OCI-LY7 (cell line): ENCODE measurements around the gene AMOTL1. TPM values are rescaled to one million over a fixed set of nuclear protein-coding genes. Genes with fewer than 3 reads are reported as not detected.

Experiments
- BruUV-seq: library from RNA; stranded (reverse); fragments of 400-500 nt; replicated peaks from 2 replicates; lab custom pipeline; 2021; lab: Mats Ljungman, UMichigan
- CTCF ChIA-PET: fragments of 300-600 bp; sonication (Branson Sonifier 250); formaldehyde crosslinking; loops from one replicate; lab custom pipeline; 2022; ENCODE audit warnings: antibody characterized with exemption; ENCODE audit not compliant: unreplicated experiment; lab: Charles Lee
- POLR2A ChIA-PET: fragments of 300-600 bp; sonication (Branson Sonifier 250); formaldehyde crosslinking; loops from one replicate; lab custom pipeline; 2022; ENCODE audit warnings: antibody characterized with exemption; lab: Charles Lee
- DNase-seq: peaks from one replicate; pipeline ENCODE4 v3.0.0-alpha.2; 2015; ENCODE audit warnings: low spot score
- H2AFZ ChIP-seq: fragments of 200-600 bp; sonication (generic), shearing (Covaris generic); 2 replicates; pipeline ENCODE4 v1.6.1; 2014; ENCODE audit warnings: mild to moderate bottlenecking, antibody characterized with exemption, low read length, moderate library complexity
- H3K27ac ChIP-seq: fragments of 200-600 bp; sonication (generic); 2 replicates; pipeline ENCODE4 v1.5.1; 2014; ENCODE audit warnings: mixed run types, low read depth, mild to moderate bottlenecking, moderate library complexity, low read length, inconsistent platforms; ENCODE audit not compliant: poor library complexity, severe bottlenecking
- H3K36me3 ChIP-seq: fragments of 200-600 bp; sonication (generic); 2 replicates; pipeline ENCODE4 v1.6.1; 2014; ENCODE audit warnings: mild to moderate bottlenecking, antibody characterized with exemption, low read length, moderate library complexity, mixed read lengths; ENCODE audit not compliant: insufficient read depth
- H3K4me1 ChIP-seq: fragments of 200-600 bp; sonication (generic); 2 replicates; pipeline ENCODE4 v1.5.1; 2014; ENCODE audit warnings: mild to moderate bottlenecking, low read length; ENCODE audit not compliant: insufficient read depth, poor library complexity, severe bottlenecking
- H3K4me2 ChIP-seq: fragments of 200-600 bp; sonication (generic); 2 replicates; pipeline ENCODE4 v1.6.1; 2014; ENCODE audit warnings: mild to moderate bottlenecking, low read length
- H3K4me3 ChIP-seq: fragments of 200-600 bp; sonication (generic); 2 replicates; pipeline ENCODE4 v1.5.1; 2014; ENCODE audit warnings: mild to moderate bottlenecking, low read depth, low read length; ENCODE audit not compliant: poor library complexity, severe bottlenecking
- H3K79me2 ChIP-seq: fragments of 200-600 bp; sonication (generic); 2 replicates; pipeline ENCODE4 v1.6.1; 2016; ENCODE audit warnings: low read depth, mild to moderate bottlenecking, low read length, moderate library complexity, mixed read lengths; ENCODE audit not compliant: insufficient read depth
- H3K9me2 ChIP-seq: fragments of 200-600 bp; sonication (generic); 2 replicates; pipeline ENCODE4 v1.6.1; 2016; ENCODE audit warnings: mild to moderate bottlenecking, low read length, mixed read lengths; ENCODE audit not compliant: insufficient read depth
- H3K9me3 ChIP-seq: fragments of 200-600 bp; sonication (generic); 2 replicates; pipeline ENCODE4 v1.6.1; 2014; ENCODE audit warnings: mild to moderate bottlenecking, mixed run types, low read length, mixed read lengths
- H4K20me1 ChIP-seq: fragments of 200-600 bp; sonication (generic); 2 replicates; pipeline ENCODE4 v1.6.1; 2014; ENCODE audit warnings: mild to moderate bottlenecking, antibody characterized with exemption, low read length, moderate library complexity, mixed read lengths; ENCODE audit not compliant: insufficient read depth
- EZH2phosphoT487 ChIP-seq: fragments of 200-600 bp; sonication (generic); IDR thresholded peaks from 2 replicates; pipeline ENCODE4 v1.6.1; 2018; ENCODE audit warnings: low read depth, borderline replicate concordance, mild to moderate bottlenecking, mixed run types, antibody characterized with exemption, low read length, moderate library complexity, mixed read lengths
- intact Hi-C: fragments of 100-400 bp; cut with micrococcal nuclease; formaldehyde crosslinking; loops from one replicate; pipeline ENCODE4 v1.10.0; 2022; ENCODE audit not compliant: unreplicated experiment
- total RNA-seq, 2 experiments: library from RNA; depleted of rRNA in 1 of 2; stranded (reverse); fragments of >200 nt in 1 of 2; shearing (Covaris generic) in 1 of 2; gene quantifications; 2 replicates each; pipeline ENCODE4 v1.2.3, GENCODE V29; 2014 to 2022
- TF ChIP-seq, protein P1 (sequence below): fragments of 200-600 bp; sonication (generic); conservative IDR thresholded peaks from 2 replicates; pipeline ENCODE4 v1.5.1; 2014; ENCODE audit warnings: mild to moderate bottlenecking, antibody characterized with exemption, low read length, moderate library complexity, mixed read lengths

AMOTL1 gene
- total RNA-seq, 2 experiments from 2014 or later = not detected

DNA sequence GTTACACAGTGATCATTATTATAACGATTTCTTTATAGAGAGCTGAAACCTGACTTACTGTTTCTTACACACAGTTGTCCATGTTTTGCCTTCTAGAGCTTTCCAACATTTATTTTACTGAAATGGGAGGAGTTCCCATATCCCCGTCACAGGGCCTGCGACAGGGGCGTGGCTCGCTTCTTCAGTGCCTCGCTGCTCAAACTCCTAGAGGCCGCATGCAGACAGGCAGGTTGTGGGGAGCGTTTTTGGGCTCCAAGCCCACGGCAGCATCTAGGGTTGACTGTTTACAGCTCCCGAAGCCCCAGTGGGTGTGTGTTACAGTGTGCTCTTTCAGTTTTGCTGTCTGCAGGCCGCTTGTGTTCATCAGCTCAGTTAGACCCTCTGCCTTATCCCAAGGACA, 12.7 kb upstream of the AMOTL1 start:
- Histone ChIP-seq H2AFZ (no peak overlapping the region), H3K9me3 (no peaks in the 10 kb centered on the region), H3K79me2 (no peaks in the 10 kb centered on the region), H4K20me1 (no peaks in the 10 kb centered on the region), H3K4me1 (no peaks in the 10 kb centered on the region), H3K27ac (no peak overlapping the region), H3K9me2 (no peaks in the 10 kb centered on the region), H3K4me2 (no peak overlapping the region), H3K36me3 (no peaks in the 10 kb centered on the region), H3K4me3 (no peak overlapping the region)
- TF ChIP-seq, protein P1, sequence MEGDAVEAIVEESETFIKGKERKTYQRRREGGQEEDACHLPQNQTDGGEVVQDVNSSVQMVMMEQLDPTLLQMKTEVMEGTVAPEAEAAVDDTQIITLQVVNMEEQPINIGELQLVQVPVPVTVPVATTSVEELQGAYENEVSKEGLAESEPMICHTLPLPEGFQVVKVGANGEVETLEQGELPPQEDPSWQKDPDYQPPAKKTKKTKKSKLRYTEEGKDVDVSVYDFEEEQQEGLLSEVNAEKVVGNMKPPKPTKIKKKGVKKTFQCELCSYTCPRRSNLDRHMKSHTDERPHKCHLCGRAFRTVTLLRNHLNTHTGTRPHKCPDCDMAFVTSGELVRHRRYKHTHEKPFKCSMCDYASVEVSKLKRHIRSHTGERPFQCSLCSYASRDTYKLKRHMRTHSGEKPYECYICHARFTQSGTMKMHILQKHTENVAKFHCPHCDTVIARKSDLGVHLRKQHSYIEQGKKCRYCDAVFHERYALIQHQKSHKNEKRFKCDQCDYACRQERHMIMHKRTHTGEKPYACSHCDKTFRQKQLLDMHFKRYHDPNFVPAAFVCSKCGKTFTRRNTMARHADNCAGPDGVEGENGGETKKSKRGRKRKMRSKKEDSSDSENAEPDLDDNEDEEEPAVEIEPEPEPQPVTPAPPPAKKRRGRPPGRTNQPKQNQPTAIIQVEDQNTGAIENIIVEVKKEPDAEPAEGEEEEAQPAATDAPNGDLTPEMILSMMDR = no peak
- no peak for TF ChIP-seq EZH2phosphoT487
- POLR2A ChIA-PET = interaction anchor here (0.6 kb wide), 2 partner anchors 10 to 875 kb away, joined by 3 read pairs; no protein-coding TSS in a partner anchor
- no TSS peak for BruUV-seq
- no peak for DNase-seq
- intact Hi-C loops = no loop called here
- CTCF ChIA-PET = no interaction called here

DNA sequence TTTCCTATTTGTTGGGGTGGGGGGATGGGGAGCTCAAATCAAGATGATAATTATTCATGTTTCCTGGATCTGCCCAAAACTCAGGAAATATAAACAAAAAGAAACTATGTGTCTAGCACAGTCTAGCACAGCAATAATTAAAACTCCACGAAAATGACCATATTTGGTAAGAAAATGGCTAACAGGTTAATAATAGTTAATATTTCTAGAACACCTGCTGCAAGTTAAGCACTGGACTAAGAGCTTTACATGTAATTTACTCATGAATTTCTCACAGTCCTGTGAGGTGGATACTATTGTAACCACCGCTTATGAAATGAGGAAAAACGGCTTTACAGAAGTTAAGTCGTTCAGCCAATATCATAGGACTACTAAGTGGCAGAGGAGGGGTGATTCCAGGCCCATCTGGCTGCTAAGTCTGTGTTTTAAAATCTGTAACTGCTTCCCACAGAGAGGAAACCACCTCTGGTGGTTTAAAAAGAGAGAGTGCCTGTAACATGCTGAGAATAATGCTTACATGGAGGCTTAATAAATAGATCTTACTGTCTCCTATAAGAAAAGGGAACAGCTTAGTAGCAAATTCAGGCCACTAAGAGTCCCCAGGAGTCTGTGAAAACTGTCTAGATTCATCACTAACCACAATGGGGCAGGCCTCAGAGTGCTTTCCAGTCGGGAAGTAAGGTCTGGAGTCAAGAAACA, 11.0 kb upstream of the AMOTL1 start:
- Histone ChIP-seq H4K20me1 (no peaks in the 10 kb centered on the region), H3K4me1 (no peaks in the 10 kb centered on the region), H2AFZ (no peak overlapping the region), H3K9me3 (no peaks in the 10 kb centered on the region), H3K4me3 (no peak overlapping the region), H3K36me3 (no peaks in the 10 kb centered on the region), H3K9me2 (no peaks in the 10 kb centered on the region), H3K4me2 (no peak overlapping the region), H3K27ac (no peak overlapping the region), H3K79me2 (no peaks in the 10 kb centered on the region)
- TF ChIP-seq EZH2phosphoT487 = no peak
- TF ChIP-seq, protein P1 = no peak
- BruUV-seq = no TSS peak
- DNase-seq = no peak
- ChIA-PET POLR2A (interaction anchor here (1.1 kb wide), 1 partner anchor 28 kb away, joined by 3 read pairs; no protein-coding TSS in a partner anchor), CTCF (no interaction called here)
- intact Hi-C loops = no loop called here

DNA sequence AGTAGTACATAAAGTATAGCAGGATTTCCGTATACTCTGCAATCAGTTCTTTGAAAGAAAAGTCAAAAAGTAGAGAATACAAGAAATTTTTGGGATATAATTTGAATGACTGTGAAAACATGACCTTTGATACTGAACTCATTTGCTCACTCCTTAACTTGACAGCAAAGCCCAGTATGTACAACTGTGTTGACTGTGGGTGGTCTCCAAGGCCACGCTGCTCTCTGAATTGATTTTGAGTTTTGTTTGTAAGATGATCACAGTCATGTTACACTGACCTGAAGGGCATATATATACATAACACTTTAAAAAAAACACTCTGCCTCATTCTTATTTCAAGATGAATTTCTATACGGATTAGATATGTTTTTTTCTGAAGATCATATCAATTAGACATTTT, 9.5 kb upstream of the AMOTL1 start:
- no peak overlapping the region for H3K4me2 ChIP-seq
- H3K79me2 ChIP-seq = no peaks in the 10 kb centered on the region
- no peak for DNase-seq
- H3K9me3 ChIP-seq = no peaks in the 10 kb centered on the region
- no peak overlapping the region for H2AFZ ChIP-seq
- H3K9me2 ChIP-seq = no peaks in the 10 kb centered on the region
- no peak overlapping the region for H3K27ac ChIP-seq
- ChIA-PET CTCF (no interaction called here), POLR2A (interaction anchor here (0.7 to 1.4 kb wide), 2 partner anchors 13 to 28 kb away, joined by 3 to 4 read pairs; no protein-coding TSS in a partner anchor)
- no peak overlapping the region for H3K4me3 ChIP-seq
- TF ChIP-seq EZH2phosphoT487 = no peak
- TF ChIP-seq, protein P1 = no peak
- intact Hi-C loops = no loop called here
- H3K4me1 ChIP-seq = no peaks in the 10 kb centered on the region
- no peaks in the 10 kb centered on the region for H4K20me1 ChIP-seq
- no peaks in the 10 kb centered on the region for H3K36me3 ChIP-seq
- BruUV-seq = no TSS peak
